Heart right ventricle (tissue), 16 donors: Measurements from ENCODE around the gene CATSPER4. TPM values are rescaled to one million over a fixed set of nuclear protein-coding genes. Genes with fewer than 3 reads are reported as not detected.

Source experiments
- ATAC-seq, 8 donors: fragments of 200-7000 bp; cut with Tn5 transposase; one replicate each; pipeline ENCODE4 v1.9.1; 2020; ENCODE audit warnings: mild to moderate bottlenecking in 8 of 8, moderate library complexity in 8 of 8, moderate number of reproducible peaks in 1 of 8
- DNase-seq, 2 donors: peaks; one replicate each; pipeline ENCODE4 v3.0.0-alpha.2; 2020
- H3K27ac ChIP-seq, 10 donors: fragments of 200-600 bp; sonication (generic) in 2 of 10; one replicate each; pipeline versions ENCODE4 v1.5.0 to v1.8.0; 2020 to 2022; ENCODE audit warnings: mild to moderate bottlenecking in 3 of 10
- H3K27me3 ChIP-seq, 7 donors: fragments of 200-600 bp; one replicate each; pipeline ENCODE4 v1.8.0; 2021 to 2022; ENCODE audit warnings: mild to moderate bottlenecking in 2 of 7
- H3K36me3 ChIP-seq, 9 donors: fragments of 200-600 bp; sonication (generic) in 1 of 9; one replicate each; pipeline versions ENCODE4 v1.5.0 to v1.8.0; 2020 to 2022; ENCODE audit warnings: mild to moderate bottlenecking in 2 of 9
- H3K4me1 ChIP-seq, 9 donors: fragments of 200-600 bp; sonication (generic) in 1 of 9; one replicate each; pipeline versions ENCODE4 v1.5.0 to v1.8.0; 2020 to 2022; ENCODE audit warnings: mild to moderate bottlenecking in 4 of 9
- H3K4me3 ChIP-seq, 10 donors: fragments of 200-600 bp; sonication (generic) in 2 of 10; one replicate each; pipeline versions ENCODE4 v1.5.0 to v1.8.0; 2020 to 2022; ENCODE audit warnings: mild to moderate bottlenecking in 7 of 10, moderate library complexity in 2 of 10
- H3K9me3 ChIP-seq, 11 donors: fragments of 200-600 bp in 10 of 11; sonication (generic) in 2 of 11; one replicate each; pipeline versions ENCODE4 v1.5.0 to v1.8.0; 2013 to 2022; ENCODE audit warnings: mild to moderate bottlenecking in 2 of 11, control low read depth in 1 of 11, moderate library complexity in 1 of 11
- WGBS, 2 donors: extraction: QIAGEN DNeasy Blood & Tissue Kit; methylation state at CpG; one replicate each; pipeline ENCODE4 v1.1.7; 2013; ENCODE audit warnings: inconsistent platforms in 1 of 2; 5-methylcytosine and 5-hydroxymethylcytosine counted together
- intact Hi-C, 10 donors: fragments of 100-400 bp; cut with DNase I; formaldehyde crosslinking; loops; one replicate each; pipeline versions ENCODE4 v1.11.1 to v1.14.2; 2022
- polyA plus RNA-seq, 2 donors: library from polyadenylated mRNA; stranded (reverse); fragments of 200-250 nt; gene quantifications; one replicate each; pipeline ENCODE4 v1.2.3, GENCODE V29; 2013
- total RNA-seq, 10 donors: library from RNA; stranded (reverse); fragmentation: NEBNext Ultra II Directional in 3 of 10; extraction: Animal tissue kit (Norgen Biotek cat#: 25700) in 3 of 10; gene quantifications; one replicate each; pipeline versions ENCODE4 v1.2.1 to v1.2.4, GENCODE V29; 2021 to 2023
- TF ChIP-seq, protein P1 (sequence below), 9 donors: fragments of 200-600 bp; sonication (generic) in 2 of 9; IDR thresholded peaks; one replicate each; pipeline versions ENCODE4 v1.5.0 to v1.8.0; 2021 to 2022; ENCODE audit warnings: antibody characterized with exemption in 9 of 9, mild to moderate bottlenecking in 5 of 9, moderate library complexity in 1 of 9
- donor health status: Arrhythmogenic right ventricular cardiomyopathy.
- donor health status: ischemic (EF 13 %, LVEDD 7.1; RV severe dilation, severe dysfunction).
- donor health status: healthy with polysubstance abuse.
- donor health status: DM: no; HTN: yes; CAD: no.
- donor health status: DM: no; HTN: no; CAD: no.
- donor health status: ischemic (EF 25% LVEDD 6.9; RV normal size, moderate dysfunction).
- donor health status: ischemic (EF 25% LVEDD 5.7; RV mildly dilated, moderate dysfunction).
- donor health status: healthy.
- donor health status: DM: yes; HTN: yes; CAD: no.
- donor health status: Ischemic cardiomyopathy.
- donor health status: ischemic (EF 35%, LVEDD 5.7; RV mildly dilated, moderate dysfunction).
- donor health status: nonischemic (EF 11% LVEDD 7.7; RV severe dilation, severe dysfunction).
- donor health status: DM: yes; HTN: yes; CAD: no.
- donor health status: PGD.
- donor health status: ischemic (EF 29% LVEDD 5.4; RV normal size, mild dysfunction).
- donor health status: nonischemic (EF 23%, LVEDD 6.1; RV moderate dilation, normal function).

CATSPER4 gene
- total and polyA plus RNA-seq, 12 donors = not detected

DNA sequence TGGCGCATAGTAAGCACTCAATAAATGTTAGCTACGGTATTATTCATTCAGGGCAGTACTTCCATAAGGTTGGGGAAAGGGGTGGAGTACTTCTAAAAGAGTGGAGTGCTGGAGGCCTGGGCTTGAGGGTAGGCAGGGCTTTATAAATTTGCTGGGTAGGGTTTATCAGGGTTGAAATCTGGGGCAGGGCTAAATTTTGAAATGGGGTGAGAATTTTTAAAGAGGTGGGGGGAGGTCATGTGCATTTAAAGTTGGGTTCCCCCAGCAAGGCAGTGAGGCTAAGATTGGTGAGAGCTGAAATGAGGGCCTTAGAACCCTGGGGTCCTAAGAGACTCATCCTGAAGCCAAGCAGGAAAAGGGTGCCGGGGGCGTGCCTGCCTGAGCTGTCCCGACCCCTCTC is 10.0 kb downstream of the CATSPER4 start:
- no peaks in the 10 kb centered on the region for H3K9me3 ChIP-seq
- intact Hi-C loops = no loop called here
- no peak overlapping the region for H3K4me3 ChIP-seq
- ATAC-seq = no peak
- TF ChIP-seq, protein P1, sequence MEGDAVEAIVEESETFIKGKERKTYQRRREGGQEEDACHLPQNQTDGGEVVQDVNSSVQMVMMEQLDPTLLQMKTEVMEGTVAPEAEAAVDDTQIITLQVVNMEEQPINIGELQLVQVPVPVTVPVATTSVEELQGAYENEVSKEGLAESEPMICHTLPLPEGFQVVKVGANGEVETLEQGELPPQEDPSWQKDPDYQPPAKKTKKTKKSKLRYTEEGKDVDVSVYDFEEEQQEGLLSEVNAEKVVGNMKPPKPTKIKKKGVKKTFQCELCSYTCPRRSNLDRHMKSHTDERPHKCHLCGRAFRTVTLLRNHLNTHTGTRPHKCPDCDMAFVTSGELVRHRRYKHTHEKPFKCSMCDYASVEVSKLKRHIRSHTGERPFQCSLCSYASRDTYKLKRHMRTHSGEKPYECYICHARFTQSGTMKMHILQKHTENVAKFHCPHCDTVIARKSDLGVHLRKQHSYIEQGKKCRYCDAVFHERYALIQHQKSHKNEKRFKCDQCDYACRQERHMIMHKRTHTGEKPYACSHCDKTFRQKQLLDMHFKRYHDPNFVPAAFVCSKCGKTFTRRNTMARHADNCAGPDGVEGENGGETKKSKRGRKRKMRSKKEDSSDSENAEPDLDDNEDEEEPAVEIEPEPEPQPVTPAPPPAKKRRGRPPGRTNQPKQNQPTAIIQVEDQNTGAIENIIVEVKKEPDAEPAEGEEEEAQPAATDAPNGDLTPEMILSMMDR (IDR thresholded peaks at IDR 0.05) = no peak
- peaks cover 0 to 10% (median 0%) of the 10 kb centered on the region in 7 donors for H3K27me3 ChIP-seq
- no peak for DNase-seq
- H3K36me3 ChIP-seq = no peaks in the 10 kb centered on the region
- H3K4me1 ChIP-seq = peaks cover 0 to 12% (median 0%) of the 10 kb centered on the region in 9 donors
- H3K27ac ChIP-seq = no peak overlapping the region
- WGBS, 2 donors = 78 to 83% methylated on average over 5 of the region's 5 CpGs

DNA sequence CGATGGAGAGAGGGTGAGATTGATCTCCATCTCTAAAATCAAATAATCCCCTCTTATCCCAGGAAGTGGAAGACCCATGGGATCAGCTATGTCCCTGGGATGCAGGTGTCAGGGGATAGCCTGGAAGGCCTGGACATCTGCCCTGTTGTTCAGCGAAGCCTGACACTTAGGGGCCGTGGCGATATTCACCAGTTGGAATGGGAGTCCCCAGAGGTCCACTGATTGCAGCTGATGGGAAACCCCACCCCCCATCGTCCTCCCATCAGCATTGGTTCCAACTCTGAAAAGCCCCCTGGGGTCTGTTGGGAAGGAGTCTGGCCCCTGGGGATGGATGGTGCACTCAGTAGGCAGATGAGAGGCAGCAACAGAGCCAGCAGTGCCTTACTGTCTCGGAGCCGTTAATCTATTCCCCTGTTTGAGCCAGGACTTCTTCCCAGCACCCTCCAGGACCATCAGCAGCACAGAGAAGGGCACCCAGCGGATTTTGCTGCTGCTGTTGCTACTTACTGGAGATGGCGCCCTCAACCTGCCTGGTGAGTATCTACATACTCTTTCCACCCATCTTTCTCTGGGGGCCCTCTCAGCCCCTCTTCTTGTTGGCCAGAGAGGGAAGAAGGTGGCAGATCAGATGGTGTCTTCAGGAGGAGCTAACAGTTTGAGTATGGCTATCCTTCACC is 13.4 kb downstream of the CATSPER4 start:
- TF ChIP-seq, protein P1 (IDR thresholded peaks at IDR 0.05) = no peak
- WGBS, 2 donors = 71 to 82% methylated on average over 9 of the region's 9 CpGs
- no peak overlapping the region for H3K27ac ChIP-seq
- H3K27me3 ChIP-seq = no peaks in the 10 kb centered on the region
- DNase-seq (no peak), ATAC-seq (no peak)
- H3K9me3 ChIP-seq = no peaks in the 10 kb centered on the region
- peaks cover 0 to 12% (median 0%) of the 10 kb centered on the region in 9 donors for H3K4me1 ChIP-seq
- no peak overlapping the region for H3K4me3 ChIP-seq
- no peaks in the 10 kb centered on the region for H3K36me3 ChIP-seq
- intact Hi-C loops = no loop called here

DNA sequence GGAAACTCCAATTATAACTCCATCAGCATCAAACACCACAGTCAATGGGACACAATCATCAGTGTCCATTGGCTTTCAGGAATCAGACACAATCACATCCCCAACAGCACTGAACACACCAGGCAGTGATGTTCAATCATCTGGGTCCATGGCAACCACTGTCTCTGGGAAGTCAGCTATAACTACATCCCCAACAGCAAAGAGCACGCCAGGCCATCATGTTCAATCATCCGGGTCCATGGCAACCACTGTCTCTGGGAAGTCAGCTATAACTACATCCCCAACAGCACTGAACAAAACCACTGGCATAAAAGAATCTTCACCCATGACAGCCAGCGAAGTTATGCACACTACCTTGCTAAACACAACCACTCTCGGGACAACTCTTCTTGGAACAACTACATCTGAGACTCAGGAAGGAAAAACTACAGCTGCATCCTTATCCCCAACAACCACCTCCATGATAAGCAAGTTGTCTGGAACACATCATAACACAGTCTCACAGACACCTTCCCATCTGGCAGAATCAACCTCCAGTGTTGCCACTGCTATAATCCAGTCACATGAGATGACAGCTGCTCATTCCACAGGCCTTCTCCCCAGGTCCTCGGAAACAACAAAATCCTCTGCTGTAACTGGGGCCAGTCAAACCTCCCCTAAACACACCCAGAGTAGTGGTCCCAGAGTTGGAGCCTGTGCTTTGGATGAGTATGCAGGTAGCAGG is 19.9 kb downstream of the CATSPER4 start:
- DNase-seq (no peak), ATAC-seq (peak in 5 of 8 donors; percentile 42 to 70 (median 53))
- 58 to 60% methylated on average over 5 of the region's 5 CpGs for WGBS, 2 donors
- intact Hi-C loops = no loop called here
- no peak overlapping the region for H3K27ac ChIP-seq
- TF ChIP-seq, protein P1 (IDR thresholded peaks at IDR 0.05) = no peak
- no peaks in the 10 kb centered on the region for H3K4me1 ChIP-seq
- no peak overlapping the region for H3K4me3 ChIP-seq
- no peaks in the 10 kb centered on the region for H3K36me3 ChIP-seq
- no peaks in the 10 kb centered on the region for H3K27me3 ChIP-seq
- H3K9me3 ChIP-seq = no peaks in the 10 kb centered on the region

DNA sequence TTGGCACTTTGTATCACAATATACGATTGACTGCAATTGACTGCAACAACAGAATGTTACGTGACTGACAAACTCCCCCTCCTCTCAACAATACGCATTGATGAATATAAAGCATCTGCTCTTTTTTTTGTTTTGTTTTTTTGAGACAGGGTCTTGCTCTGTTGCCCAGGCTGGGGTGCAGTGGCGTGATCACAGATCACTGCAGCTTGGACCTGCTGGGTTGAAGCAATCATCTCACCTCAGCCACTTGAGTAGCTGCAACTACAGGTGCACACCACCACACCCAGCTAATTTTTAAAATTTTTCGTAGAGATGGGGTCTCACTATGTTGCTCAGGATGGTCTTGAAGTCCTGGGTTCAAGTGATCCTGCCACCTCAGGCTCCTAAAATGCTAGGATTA is 22.3 kb downstream of the CATSPER4 start:
- WGBS, 2 donors = 88 to 89% methylated on average over 5 of the region's 5 CpGs
- no peak overlapping the region for H3K4me3 ChIP-seq
- no peaks in the 10 kb centered on the region for H3K36me3 ChIP-seq
- no peak for ATAC-seq
- no peak for DNase-seq
- TF ChIP-seq, protein P1 (IDR thresholded peaks at IDR 0.05) = no peak
- no peaks in the 10 kb centered on the region for H3K9me3 ChIP-seq
- no peak overlapping the region for H3K27ac ChIP-seq
- no peaks in the 10 kb centered on the region for H3K27me3 ChIP-seq
- intact Hi-C loops = no loop called here
- H3K4me1 ChIP-seq = no peaks in the 10 kb centered on the region
